ENCODE measurements around the gene ZNF536.

- no peak for TF ChIP-seq CTCF (IDR thresholded peaks at IDR 0.05; ENCODE audit: low read depth, low read length)
- TF ChIP-seq EZH2phosphoT487 (IDR thresholded peaks at IDR 0.05; ENCODE audit: low read depth) = no peak
Observed at GRCh38 chr19:30563691-30564090, 191.5 kb downstream of the ZNF536 start.

Measured in OCI-LY3 (cell line).